Heart left ventricle (tissue), 13 donors: ENCODE measurements around the gene CYB5B.

ENCODE experiments used
- CTCF ChIP-seq, 12 donors: fragments of 200-600 bp; sonication (generic) in 4 of 12; IDR thresholded peaks; one replicate each; pipeline versions ENCODE4 v1.5.0 to v1.8.0; 2018 to 2022; ENCODE audit warnings: antibody characterized with exemption in 12 of 12, mild to moderate bottlenecking in 5 of 12
- POLR2A ChIP-seq, 2 donors: fragments of 450-650 bp; IDR thresholded peaks; one replicate each; pipeline ENCODE4 v1.6.1; 2017; ENCODE audit warnings: antibody characterized with exemption in 2 of 2, mild to moderate bottlenecking in 2 of 2, moderate library complexity in 2 of 2
- donor health status: ischemic (EF 13 %, LVEDD 7.1; RV severe dilation, severe dysfunction).
- donor health status: DM: no; HTN: yes; CAD: no.
- donor health status: DM: no; HTN: no; CAD: no.
- donor health status: ischemic (EF 25% LVEDD 6.9; RV normal size, moderate dysfunction).
- donor health status: ischemic (EF 25% LVEDD 5.7; RV mildly dilated, moderate dysfunction).
- donor health status: ischemic (EF 35%, LVEDD 5.7; RV mildly dilated, moderate dysfunction).
- donor health status: nonischemic (EF 11% LVEDD 7.7; RV severe dilation, severe dysfunction).
- donor health status: DM: yes; HTN: yes; CAD: no.
- donor health status: PGD.
- donor health status: ischemic (EF 29% LVEDD 5.4; RV normal size, mild dysfunction).
- donor health status: nonischemic (EF 23%, LVEDD 6.1; RV moderate dilation, normal function).

- TF ChIP-seq POLR2A (IDR thresholded peaks at IDR 0.05): no peak
- TF ChIP-seq CTCF (IDR thresholded peaks at IDR 0.05): no peak
These were observed 24.2 kb downstream of the CYB5B start for GRCh38 chr16:69448470-69449193.
